WI38 (cell line): Measurements from ENCODE around the gene CTBP1.
A peak's percentile ranks its signal among the peaks of the same experiment; 100 is the strongest.
"Not testable (repeated sequence)": the region's sequence is repeated elsewhere in the genome, so short reads cannot be mapped to it uniquely, and the experiment has no call there.

ENCODE experiments used
- H3K4me3 ChIP-seq: 2 replicates; pipeline ENCODE4 v1.5.1; 2011; ENCODE audit warnings: low read depth, mild to moderate bottlenecking, control low read depth, low read length
- TF ChIP-seq, protein P1 (sequence below): IDR thresholded peaks from 2 replicates; pipeline ENCODE4 v1.5.1; 2012; ENCODE audit warnings: low read depth, mild to moderate bottlenecking, control low read depth, low read length

Gene CTBP1

DNA sequence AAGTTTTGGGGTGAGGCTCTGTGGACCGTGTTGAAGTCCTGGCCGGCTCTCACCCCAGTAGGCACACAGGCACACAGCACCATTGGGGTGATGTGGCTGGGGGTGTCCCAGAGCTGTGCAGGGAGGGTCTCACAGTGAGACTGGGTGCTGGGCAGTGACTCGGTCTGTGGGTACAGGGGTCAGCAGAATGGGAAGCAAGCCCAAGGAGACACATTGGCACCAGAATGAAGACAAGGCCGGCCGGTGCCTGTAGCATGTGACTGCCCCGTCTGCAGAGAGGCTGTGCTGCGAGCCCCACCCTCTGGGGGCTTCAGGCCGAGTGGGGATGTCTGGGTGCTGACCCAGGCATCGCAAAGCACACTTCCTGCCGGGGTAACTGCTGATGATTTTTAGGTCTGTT, 46.0 kb upstream of the CTBP1 start:
- TF ChIP-seq, protein P1, sequence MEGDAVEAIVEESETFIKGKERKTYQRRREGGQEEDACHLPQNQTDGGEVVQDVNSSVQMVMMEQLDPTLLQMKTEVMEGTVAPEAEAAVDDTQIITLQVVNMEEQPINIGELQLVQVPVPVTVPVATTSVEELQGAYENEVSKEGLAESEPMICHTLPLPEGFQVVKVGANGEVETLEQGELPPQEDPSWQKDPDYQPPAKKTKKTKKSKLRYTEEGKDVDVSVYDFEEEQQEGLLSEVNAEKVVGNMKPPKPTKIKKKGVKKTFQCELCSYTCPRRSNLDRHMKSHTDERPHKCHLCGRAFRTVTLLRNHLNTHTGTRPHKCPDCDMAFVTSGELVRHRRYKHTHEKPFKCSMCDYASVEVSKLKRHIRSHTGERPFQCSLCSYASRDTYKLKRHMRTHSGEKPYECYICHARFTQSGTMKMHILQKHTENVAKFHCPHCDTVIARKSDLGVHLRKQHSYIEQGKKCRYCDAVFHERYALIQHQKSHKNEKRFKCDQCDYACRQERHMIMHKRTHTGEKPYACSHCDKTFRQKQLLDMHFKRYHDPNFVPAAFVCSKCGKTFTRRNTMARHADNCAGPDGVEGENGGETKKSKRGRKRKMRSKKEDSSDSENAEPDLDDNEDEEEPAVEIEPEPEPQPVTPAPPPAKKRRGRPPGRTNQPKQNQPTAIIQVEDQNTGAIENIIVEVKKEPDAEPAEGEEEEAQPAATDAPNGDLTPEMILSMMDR, result no peak
- no peak overlapping the region for H3K4me3 ChIP-seq

DNA sequence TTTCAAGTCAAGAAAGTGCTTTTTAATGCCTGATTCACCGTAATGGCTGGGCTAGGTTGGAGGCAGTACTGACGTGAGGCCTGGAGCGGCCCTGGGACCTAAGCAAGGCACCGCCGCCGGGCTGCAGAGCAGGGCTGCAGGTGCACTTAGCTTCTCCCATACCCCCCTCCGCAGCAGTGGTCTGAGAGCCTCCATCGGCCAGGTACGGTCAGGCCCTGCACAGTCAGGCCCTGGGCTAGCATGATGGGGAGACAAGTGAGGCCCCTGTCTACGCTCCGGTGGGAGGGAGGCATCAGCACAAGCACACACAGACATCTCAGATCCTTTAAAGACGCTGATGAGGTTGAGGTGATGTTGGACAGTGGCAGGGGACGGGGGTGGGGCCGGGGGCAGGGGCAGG, 45.5 kb upstream of the CTBP1 start:
- TF ChIP-seq, protein P1, result no peak
- H3K4me3 ChIP-seq, result no peak overlapping the region

DNA sequence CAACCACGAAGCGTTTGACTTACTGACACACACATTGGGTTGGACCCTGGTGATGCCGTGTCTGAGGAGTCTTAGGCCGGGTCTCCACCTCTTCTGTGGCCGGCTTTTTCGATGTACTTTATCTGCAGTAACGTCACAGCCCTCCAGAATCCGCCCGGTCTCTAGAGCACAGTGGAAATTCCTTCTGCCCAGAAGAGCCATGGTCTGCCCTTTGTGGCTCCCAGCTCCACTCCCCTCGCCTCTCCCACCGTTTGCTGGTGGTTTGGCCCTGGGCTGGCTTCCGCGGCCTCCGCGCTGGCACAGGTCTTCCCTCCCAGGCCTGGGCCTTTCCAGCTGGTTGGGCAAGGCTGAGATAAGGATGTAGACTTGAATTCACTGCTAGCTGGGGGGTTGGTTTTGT, 45.1 kb upstream of the CTBP1 start:
- TF ChIP-seq, protein P1, result no peak
- no peak overlapping the region for H3K4me3 ChIP-seq

DNA sequence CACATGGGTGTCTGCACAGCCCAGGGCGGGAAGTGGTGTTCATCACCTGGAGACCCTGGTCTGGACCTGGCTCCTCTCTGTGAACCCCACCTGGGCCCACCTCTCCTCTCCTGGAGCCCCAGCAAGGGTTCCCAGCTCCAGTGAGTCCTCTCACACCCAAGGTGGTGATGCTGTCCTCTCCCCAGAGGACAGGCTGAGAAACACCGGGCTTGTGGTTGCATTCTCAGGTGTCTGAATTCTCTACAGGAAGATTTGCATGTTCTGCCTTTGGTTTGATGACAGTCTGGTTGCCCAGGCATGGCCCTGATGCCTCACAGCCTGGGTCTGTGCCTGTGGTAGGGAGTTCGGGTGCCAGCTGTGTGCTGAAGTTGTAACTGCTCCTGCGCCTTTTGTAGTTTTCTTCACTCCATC, 44.6 kb upstream of the CTBP1 start:
- H3K4me3 ChIP-seq, result no peak overlapping the region
- TF ChIP-seq, protein P1, result no peak

DNA sequence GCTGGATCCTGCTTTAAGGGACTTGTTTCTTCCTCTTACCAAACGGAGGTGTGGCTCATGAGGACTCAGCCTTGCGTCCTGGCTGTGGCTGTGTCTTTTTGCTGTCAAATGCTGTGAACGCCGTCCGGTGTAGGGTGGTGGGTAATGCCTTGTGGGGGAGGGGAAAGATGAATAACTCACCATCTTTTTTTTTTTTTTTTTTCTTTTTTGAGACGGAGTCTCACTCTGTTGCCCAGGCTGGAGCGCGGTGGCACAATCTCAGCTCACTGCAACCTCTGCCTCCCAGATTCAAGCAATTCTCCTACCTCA, 43.7 kb upstream of the CTBP1 start:
- H3K4me3 ChIP-seq, result not testable (repeated sequence)

DNA sequence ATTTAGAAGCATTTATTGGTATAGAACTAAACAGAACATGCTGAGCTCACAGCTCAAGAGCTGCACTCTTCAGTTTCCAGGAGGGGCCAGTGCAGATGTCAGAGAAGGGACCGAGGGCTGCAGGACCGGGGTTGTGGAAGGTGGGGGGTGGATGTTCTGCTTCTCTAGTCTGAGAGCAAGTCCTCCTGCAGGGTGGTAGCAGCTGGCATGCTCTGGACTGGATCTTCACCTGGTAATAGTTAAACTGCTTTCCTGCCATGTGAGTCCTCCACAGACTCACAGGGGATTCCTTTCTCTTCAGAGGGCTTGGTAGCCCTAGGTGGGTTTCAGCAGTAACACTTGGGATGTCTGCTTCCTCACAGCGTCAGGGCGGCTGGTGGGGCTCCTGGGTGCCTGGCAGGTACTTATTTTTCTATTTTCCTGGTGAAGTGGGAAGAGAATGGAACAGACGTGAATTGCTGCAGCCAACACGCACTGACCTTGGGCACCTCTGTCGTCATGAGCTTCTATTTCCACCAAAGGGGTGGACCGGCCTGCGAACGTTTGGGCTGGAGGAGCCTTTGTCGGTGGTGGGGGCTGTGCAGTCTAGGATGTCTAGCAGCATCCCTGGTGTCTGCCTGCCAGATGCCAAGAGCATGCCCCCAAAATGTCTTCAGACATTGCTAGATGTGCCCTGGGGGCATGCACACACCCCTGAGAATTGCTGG, 43.2 kb upstream of the CTBP1 start:
- no peak overlapping the region for H3K4me3 ChIP-seq
- TF ChIP-seq, protein P1, result no peak

DNA sequence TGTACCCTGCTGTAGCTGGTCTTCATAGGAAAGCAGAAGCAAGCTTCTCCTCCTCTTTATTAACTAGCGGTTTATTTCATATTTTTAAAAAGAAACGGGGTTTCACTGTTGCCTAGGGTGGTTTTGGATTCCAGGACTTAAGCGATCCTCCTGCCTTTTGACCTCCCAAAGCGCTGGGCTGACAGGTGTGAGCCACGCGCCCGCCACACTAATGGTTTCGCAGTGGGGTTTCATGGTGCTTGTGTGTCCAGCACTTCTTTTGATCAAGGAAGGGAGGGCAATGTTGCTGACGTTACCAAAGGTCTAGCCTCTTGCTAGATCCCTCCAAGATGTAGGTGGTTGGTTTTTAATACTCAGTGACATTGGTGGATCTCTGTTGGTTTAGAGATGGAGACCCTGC, 42.2 kb upstream of the CTBP1 start:
- TF ChIP-seq, protein P1, result no peak
- H3K4me3 ChIP-seq, result peak overlapping the region; percentile 89
